Hepatocyte (in vitro differentiated cells): Measurements from ENCODE around the gene SHE. TPM values are rescaled to one million over a fixed set of nuclear protein-coding genes. Genes with fewer than 3 reads are reported as not detected.

Source experiments
- DNase-seq: peaks from one replicate; pipeline ENCODE4 v3.0.0-alpha.2; 2016; ENCODE audit warnings: low spot score
- H2AFZ ChIP-seq: fragments of 200-600 bp; sonication (generic); 2 replicates; pipeline ENCODE4 v1.6.0; 2016; ENCODE audit warnings: antibody characterized with exemption, mild to moderate bottlenecking
- H3K27ac ChIP-seq: fragments of 200-600 bp; sonication (generic); 2 replicates; pipeline ENCODE4 v1.5.1; 2016; ENCODE audit warnings: mild to moderate bottlenecking
- H3K27me3 ChIP-seq: fragments of 200-600 bp; sonication (generic); 2 replicates; pipeline ENCODE4 v1.6.1; 2016
- H3K36me3 ChIP-seq: fragments of 200-600 bp; sonication (generic); replicated peaks from 2 replicates; pipeline ENCODE4 v1.5.1; 2016; ENCODE audit warnings: low read depth; ENCODE audit not compliant: insufficient read depth
- H3K4me1 ChIP-seq: fragments of 200-600 bp; sonication (generic); 2 replicates; pipeline ENCODE4 v1.5.1; 2016; ENCODE audit warnings: mild to moderate bottlenecking, moderate library complexity; ENCODE audit not compliant: insufficient read depth
- H3K4me2 ChIP-seq: fragments of 200-600 bp; sonication (generic); 2 replicates; pipeline ENCODE4 v1.6.0; 2016
- H3K4me3 ChIP-seq: fragments of 200-600 bp; sonication (generic); 2 replicates; pipeline ENCODE4 v1.5.1; 2016; ENCODE audit warnings: mild to moderate bottlenecking
- H3K79me2 ChIP-seq: fragments of 200-600 bp; sonication (generic); 2 replicates; pipeline ENCODE4 v1.6.0; 2017; ENCODE audit warnings: mild to moderate bottlenecking
- H3K9me2 ChIP-seq: fragments of 200-600 bp; sonication (generic); replicated peaks from 2 replicates; pipeline ENCODE4 v1.6.0; 2017; ENCODE audit warnings: mild to moderate bottlenecking; ENCODE audit not compliant: insufficient read depth
- H3K9me3 ChIP-seq: fragments of 200-600 bp; sonication (generic); 2 replicates; pipeline ENCODE4 v1.5.1; 2016; ENCODE audit warnings: low read depth, mild to moderate bottlenecking
- H4K20me1 ChIP-seq: fragments of 200-600 bp; sonication (generic); 2 replicates; pipeline ENCODE4 v1.6.0; 2016; ENCODE audit warnings: mild to moderate bottlenecking; ENCODE audit not compliant: insufficient read depth, poor library complexity, severe bottlenecking
- CTCF ChIP-seq: fragments of 200-600 bp; sonication (generic); IDR thresholded peaks from 2 replicates; pipeline ENCODE4 v1.5.1; 2016; ENCODE audit warnings: antibody characterized with exemption, mild to moderate bottlenecking; ENCODE audit not compliant: poor library complexity
- EZH2 ChIP-seq: fragments of 200-600 bp; sonication (generic); IDR thresholded peaks from 2 replicates; pipeline ENCODE4 v1.6.1; 2016; ENCODE audit warnings: antibody characterized with exemption, mild to moderate bottlenecking, borderline replicate concordance
- EZH2phosphoT487 ChIP-seq: fragments of 200-600 bp; sonication (generic); IDR thresholded peaks from one replicate; pipeline ENCODE4 v1.6.1; 2018; ENCODE audit warnings: antibody characterized with exemption, mild to moderate bottlenecking, low read depth, moderate library complexity; ENCODE audit not compliant: unreplicated experiment, severe bottlenecking
- WGBS: methylation state at CpG from one replicate; pipeline ENCODE4 v1.1.6; 2016; ENCODE audit warnings: low lambda C conversion rate; ENCODE audit errors: missing lambda C conversion rate; 5-methylcytosine and 5-hydroxymethylcytosine counted together
- polyA plus RNA-seq: library from polyadenylated mRNA; unstranded; fragments of >200 nt; fragmentation: Nextera tagmentation; extraction: Ambion mirVana; gene quantifications from 2 replicates; pipeline ENCODE4 v1.2.1, GENCODE V29; 2016
- total RNA-seq: library from RNA; depleted of rRNA; stranded (reverse); fragments of >200 nt; gene quantifications from 2 replicates; pipeline ENCODE4 v1.2.3, GENCODE V29; 2014

Gene SHE
- total and polyA plus RNA-seq, 2 experiments from 2014 or later: 0.60 TPM; not detected in 1

DNA sequence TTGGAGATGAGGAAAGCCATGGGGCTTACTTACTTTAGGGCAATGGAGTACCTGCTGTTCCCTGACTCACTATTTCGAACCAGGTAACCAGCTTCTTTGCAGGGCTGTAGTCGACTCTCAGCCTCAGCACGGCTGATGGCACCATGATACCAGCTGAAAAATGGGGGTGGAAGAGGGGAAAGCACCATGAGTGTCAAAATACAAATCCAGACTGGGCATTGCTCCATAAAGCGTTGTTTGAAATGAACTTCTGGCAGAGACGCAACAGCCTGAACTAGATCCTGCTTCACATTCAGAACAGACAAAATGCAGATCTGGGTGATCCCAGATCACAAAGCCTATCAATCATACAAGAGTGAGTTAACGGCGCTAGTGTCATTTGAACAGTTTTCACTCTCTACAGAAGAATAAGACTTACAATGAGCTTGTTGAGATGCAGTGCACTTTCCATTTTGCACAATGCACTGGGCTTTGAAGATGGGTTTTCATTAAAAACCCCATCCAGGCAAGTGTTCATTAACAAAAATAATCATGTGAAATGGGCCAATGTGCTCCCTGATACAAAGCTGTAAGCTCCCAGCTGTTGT lies 16.2 kb downstream of the SHE start:
- H3K4me2 ChIP-seq: no peak overlapping the region
- H3K27ac ChIP-seq: no peak overlapping the region
- no peaks in the 10 kb centered on the region for H3K79me2 ChIP-seq
- no peaks in the 10 kb centered on the region for H3K27me3 ChIP-seq
- 88% methylated on average over 7 of the region's 7 CpGs for WGBS
- H3K4me3 ChIP-seq: no peak overlapping the region
- no peaks in the 10 kb centered on the region for H3K4me1 ChIP-seq
- no peaks in the 10 kb centered on the region for H3K9me2 ChIP-seq
- H4K20me1 ChIP-seq: no peaks in the 10 kb centered on the region
- no peak for DNase-seq
- H2AFZ ChIP-seq: no peak overlapping the region
- no peaks in the 10 kb centered on the region for H3K9me3 ChIP-seq
- TF ChIP-seq EZH2 (no peak), CTCF (no peak), EZH2phosphoT487 (no peak)
- no peaks in the 10 kb centered on the region for H3K36me3 ChIP-seq

- no peak overlapping the region for H3K4me3 ChIP-seq
Measured at GRCh38 chr1:154485106-154485505, 17.1 kb downstream of the SHE start.

GRCh38 chr1:154483941-154484803 lies 18.0 kb downstream of the SHE start:
- 69% methylated on average over 14 of the region's 14 CpGs for WGBS

More at GRCh38 chr1:154485106-154485505, 17.1 kb downstream of the SHE start:
- H2AFZ ChIP-seq: no peak overlapping the region
- no peak overlapping the region for H3K4me2 ChIP-seq
- H3K9me2 ChIP-seq: no peaks in the 10 kb centered on the region
- H3K79me2 ChIP-seq: no peaks in the 10 kb centered on the region
- H3K4me1 ChIP-seq: no peaks in the 10 kb centered on the region
- H3K27me3 ChIP-seq: no peaks in the 10 kb centered on the region
- H3K27ac ChIP-seq: no peak overlapping the region
- H3K9me3 ChIP-seq: no peaks in the 10 kb centered on the region
- DNase-seq: no peak
- no peaks in the 10 kb centered on the region for H4K20me1 ChIP-seq
- WGBS: 89% methylated on average over 5 of the region's 5 CpGs
- no peak for TF ChIP-seq EZH2
- no peaks in the 10 kb centered on the region for H3K36me3 ChIP-seq

More at GRCh38 chr1:154483941-154484803, 18.0 kb downstream of the SHE start:
- Histone ChIP-seq H3K4me3 (no peak overlapping the region), H3K4me2 (no peak overlapping the region), H3K9me2 (no peaks in the 10 kb centered on the region), H3K79me2 (no peaks in the 10 kb centered on the region), H3K27ac (no peak overlapping the region), H3K36me3 (no peaks in the 10 kb centered on the region), H3K27me3 (no peaks in the 10 kb centered on the region), H2AFZ (no peak overlapping the region), H3K4me1 (no peaks in the 10 kb centered on the region), H3K9me3 (no peaks in the 10 kb centered on the region), H4K20me1 (no peaks in the 10 kb centered on the region)
- TF ChIP-seq EZH2phosphoT487: no peak
- TF ChIP-seq EZH2: no peak
- no peak for TF ChIP-seq CTCF
- DNase-seq: peak; percentile 28
